GM23248 (cell line): ENCODE results near the gene THSD4. TPM values are rescaled to one million over a fixed set of nuclear protein-coding genes. Genes with fewer than 3 reads are reported as not detected.

Source experiments
- DNase-seq: peaks from one replicate; pipeline ENCODE4 v3.0.0-alpha.2; 2015
- H2AFZ ChIP-seq: fragments of 200-600 bp; sonication (generic); 2 replicates; pipeline ENCODE4 v1.6.1; 2016; ENCODE audit warnings: antibody characterized with exemption
- H3F3A ChIP-seq: fragments of 200-600 bp; sonication (generic); 2 replicates; pipeline ENCODE4 v1.6.1; 2016; ENCODE audit warnings: mild to moderate bottlenecking, antibody characterized with exemption, mixed run types; ENCODE audit not compliant: insufficient read depth
- H3K27ac ChIP-seq: fragments of 200-600 bp; sonication (generic); 2 replicates; pipeline ENCODE4 v1.5.1; 2016; ENCODE audit warnings: mild to moderate bottlenecking
- H3K27me3 ChIP-seq: fragments of 200-600 bp; sonication (generic); replicated peaks from 2 replicates; pipeline ENCODE4 v1.6.1; 2016; ENCODE audit warnings: mild to moderate bottlenecking; ENCODE audit not compliant: insufficient read depth
- H3K36me3 ChIP-seq: fragments of 200-600 bp; sonication (generic); 2 replicates; pipeline ENCODE4 v1.6.1; 2016; ENCODE audit warnings: low read depth, mild to moderate bottlenecking
- H3K4me1 ChIP-seq: fragments of 200-600 bp; sonication (generic); 2 replicates; pipeline ENCODE4 v1.6.1; 2016; ENCODE audit warnings: mild to moderate bottlenecking; ENCODE audit not compliant: insufficient read depth
- H3K4me2 ChIP-seq: fragments of 200-600 bp; sonication (generic); one replicate; pipeline ENCODE4 v1.6.1; 2016; ENCODE audit warnings: mild to moderate bottlenecking; ENCODE audit not compliant: unreplicated experiment
- H3K4me3 ChIP-seq: fragments of 200-600 bp; sonication (generic); 2 replicates; pipeline ENCODE4 v1.5.1; 2016; ENCODE audit warnings: mild to moderate bottlenecking
- H3K79me2 ChIP-seq: fragments of 200-600 bp; sonication (generic); 2 replicates; pipeline ENCODE4 v1.6.1; 2016; ENCODE audit warnings: mild to moderate bottlenecking; ENCODE audit not compliant: insufficient read depth
- H3K9ac ChIP-seq: fragments of 200-600 bp; sonication (generic); 2 replicates; pipeline ENCODE4 v1.6.1; 2016; ENCODE audit warnings: mild to moderate bottlenecking
- H3K9me2 ChIP-seq: fragments of 200-600 bp; sonication (generic); 2 replicates; pipeline ENCODE4 v1.6.1; 2016; ENCODE audit warnings: mixed run types, mild to moderate bottlenecking, moderate library complexity; ENCODE audit not compliant: insufficient read depth
- H3K9me3 ChIP-seq: fragments of 200-600 bp; sonication (generic); one replicate; pipeline ENCODE4 v1.6.1; 2017; ENCODE audit warnings: low read depth
- H4K20me1 ChIP-seq: fragments of 200-600 bp; sonication (generic); 2 replicates; pipeline ENCODE4 v1.6.0; 2016; ENCODE audit not compliant: insufficient read depth
- EZH2 ChIP-seq: fragments of 200-600 bp; sonication (generic); IDR thresholded peaks from 2 replicates; pipeline ENCODE4 v1.6.1; 2018; ENCODE audit warnings: antibody characterized with exemption, mild to moderate bottlenecking; ENCODE audit not compliant: insufficient read depth, poor library complexity, severe bottlenecking
- EZH2phosphoT487 ChIP-seq: fragments of 200-600 bp; sonication (generic); IDR thresholded peaks from 2 replicates; pipeline ENCODE4 v1.6.1; 2018; ENCODE audit warnings: antibody characterized with exemption, moderate library complexity, mild to moderate bottlenecking, low read depth; ENCODE audit not compliant: insufficient read depth
- WGBS, 2 experiments: methylation state at CpG; one replicate each; pipeline ENCODE4 v1.1.6; 2015 to 2017; ENCODE audit warnings: low lambda C conversion rate in 2 of 2, low coverage in 1 of 2; ENCODE audit errors: missing lambda C conversion rate in 2 of 2; 5-methylcytosine and 5-hydroxymethylcytosine counted together
- in situ Hi-C: fragments of 300-500 bp; cut with MboI; formaldehyde crosslinking; loops from 2 replicates; pipeline ENCODE4 v1.15.0; 2020
- polyA plus RNA-seq: library from polyadenylated mRNA; unstranded; fragments of >200 nt; fragmentation: Nextera tagmentation; extraction: Ambion mirVana; gene quantifications from 2 replicates; pipeline ENCODE4 v1.2.1, GENCODE V29; 2016
- total RNA-seq: library from RNA; depleted of rRNA; stranded (reverse); fragments of >200 nt; shearing (Covaris generic); gene quantifications from 2 replicates; pipeline ENCODE4 v1.2.3, GENCODE V29; 2014

THSD4 gene
- total and polyA plus RNA-seq, 2 experiments from 2014 or later = 14.2 to 58.9 TPM

GRCh38 chr15:71752604-71753289 is 637.5 kb downstream of the THSD4 start:
- Histone ChIP-seq H4K20me1 (no peaks in the 10 kb centered on the region), H3K9me3 (no peaks in the 10 kb centered on the region), H3K4me1 (peaks cover 22% of the 10 kb centered on the region), H3F3A (peaks cover 25% of the 10 kb centered on the region), H3K9me2 (no peaks in the 10 kb centered on the region), H3K27ac (peak overlapping the region; percentile 27), H3K4me2 (peak overlapping the region; percentile 31), H3K4me3 (no peak overlapping the region), H3K27me3 (no peaks in the 10 kb centered on the region), H3K79me2 (no peaks in the 10 kb centered on the region), H3K36me3 (no peaks in the 10 kb centered on the region), H3K9ac (no peak overlapping the region), H2AFZ (no peak overlapping the region)
- 59 to 62% methylated on average over 11 of the region's 11 CpGs for WGBS, 2 experiments
- in situ Hi-C loops = no loop called here
- TF ChIP-seq EZH2 (no peak), EZH2phosphoT487 (no peak)
- peak; percentile 93 for DNase-seq

DNA sequence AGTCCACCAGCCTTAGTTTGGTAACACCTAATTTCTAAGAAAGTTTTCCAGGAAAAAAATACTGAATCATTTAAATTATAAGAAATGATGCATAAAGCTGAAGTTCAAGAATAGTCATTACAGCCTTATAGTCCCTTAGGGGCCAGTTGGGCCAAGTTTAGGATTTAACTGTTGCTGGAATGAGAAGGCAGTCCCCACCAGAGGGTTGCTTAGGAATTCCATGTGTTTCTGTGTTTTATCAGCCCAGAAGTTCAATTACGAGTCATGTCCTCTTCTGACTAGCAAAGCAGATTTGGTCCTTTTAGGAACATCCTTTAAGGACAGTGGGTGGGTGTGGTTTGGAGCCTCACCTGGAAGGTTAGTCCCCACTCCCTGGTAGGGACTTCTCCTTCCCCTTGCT is 638.1 kb downstream of the THSD4 start:
- 75 to 94% methylated on average over 1 of the region's 1 CpG for WGBS, 2 experiments
- no peaks in the 10 kb centered on the region for H3K79me2 ChIP-seq
- peaks cover 19% of the 10 kb centered on the region for H3K4me1 ChIP-seq
- H3K36me3 ChIP-seq = no peaks in the 10 kb centered on the region
- peak overlapping the region; percentile 31 for H3K4me2 ChIP-seq
- no peaks in the 10 kb centered on the region for H3K9me3 ChIP-seq
- TF ChIP-seq EZH2 = no peak
- TF ChIP-seq EZH2phosphoT487 = no peak
- in situ Hi-C loops = no loop called here
- H3K9ac ChIP-seq = no peak overlapping the region
- H2AFZ ChIP-seq = no peak overlapping the region
- H3K27me3 ChIP-seq = no peaks in the 10 kb centered on the region
- no peaks in the 10 kb centered on the region for H4K20me1 ChIP-seq
- no peaks in the 10 kb centered on the region for H3K9me2 ChIP-seq
- H3F3A ChIP-seq = peaks cover 23% of the 10 kb centered on the region
- H3K27ac ChIP-seq = peak overlapping the region; percentile 27
- no peak overlapping the region for H3K4me3 ChIP-seq
- peak; percentile 63 for DNase-seq

- Histone ChIP-seq H2AFZ (no peak overlapping the region), H3F3A (peaks cover 23% of the 10 kb centered on the region), H3K9me3 (no peaks in the 10 kb centered on the region), H3K4me1 (peaks cover 19% of the 10 kb centered on the region), H3K9me2 (no peaks in the 10 kb centered on the region), H4K20me1 (no peaks in the 10 kb centered on the region), H3K27ac (no peak overlapping the region), H3K36me3 (no peaks in the 10 kb centered on the region), H3K4me3 (no peak overlapping the region), H3K4me2 (no peak overlapping the region), H3K79me2 (no peaks in the 10 kb centered on the region), H3K9ac (no peak overlapping the region), H3K27me3 (no peaks in the 10 kb centered on the region)
- in situ Hi-C loops = no loop called here
- no peak for DNase-seq
- no peak for TF ChIP-seq EZH2phosphoT487
- TF ChIP-seq EZH2 = no peak
Observed at GRCh38 chr15:71754660-71755059, 639.4 kb downstream of the THSD4 start.

DNA sequence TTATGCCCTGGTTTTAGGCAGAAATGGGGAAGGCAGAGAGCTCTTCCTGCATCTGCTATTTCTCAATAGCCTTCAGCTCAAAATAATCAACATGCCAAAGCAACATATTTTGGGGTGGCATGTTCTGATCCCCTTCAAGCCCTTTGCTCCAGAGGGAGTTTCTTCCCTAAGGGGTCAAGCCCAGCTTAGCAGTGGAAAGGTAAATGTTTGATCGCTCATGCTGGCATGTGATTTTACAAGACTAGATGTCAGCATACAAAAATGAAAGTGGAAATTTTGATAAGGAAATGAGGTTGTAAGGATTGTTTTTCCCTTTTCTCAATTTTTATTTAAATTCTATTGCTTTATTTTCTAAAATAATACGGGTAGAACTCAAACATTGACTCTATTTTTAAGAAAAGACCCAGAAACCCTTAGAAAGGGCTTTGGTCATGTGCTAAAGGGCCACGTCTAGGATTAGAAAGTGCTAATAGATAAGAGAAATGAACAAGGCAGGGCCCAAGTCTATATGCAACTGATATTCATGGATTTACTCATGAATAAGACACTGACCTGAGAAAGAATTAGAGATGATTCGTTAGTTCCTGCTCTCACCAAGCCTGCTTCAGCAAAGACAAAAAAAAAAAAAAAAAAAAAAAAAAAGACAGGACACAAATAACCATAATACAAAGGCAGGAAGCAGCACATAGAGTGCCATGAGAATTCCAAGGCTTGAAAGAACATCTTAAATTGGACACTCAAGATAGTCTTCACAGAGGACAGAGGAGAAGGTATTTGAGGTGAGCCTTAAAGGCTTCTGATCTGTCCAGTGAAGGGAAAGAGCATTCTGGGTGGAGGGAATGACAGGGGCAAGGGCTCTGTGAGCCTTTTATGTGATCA is 640.1 kb downstream of the THSD4 start:
- Histone ChIP-seq H3K79me2 (no peaks in the 10 kb centered on the region), H3K9me3 (no peaks in the 10 kb centered on the region), H3K36me3 (no peaks in the 10 kb centered on the region; the same call in 1 of the 2 replicates), H3F3A (peaks cover 23% of the 10 kb centered on the region), H2AFZ (no peak overlapping the region), H3K4me2 (no peak overlapping the region), H3K4me1 (peaks cover 19% of the 10 kb centered on the region), H3K27me3 (no peaks in the 10 kb centered on the region), H3K4me3 (no peak overlapping the region), H3K27ac (no peak overlapping the region), H3K9me2 (no peaks in the 10 kb centered on the region), H3K9ac (no peak overlapping the region), H4K20me1 (no peaks in the 10 kb centered on the region)
- TF ChIP-seq EZH2phosphoT487 = no peak
- TF ChIP-seq EZH2 = no peak
- no peak for DNase-seq
- in situ Hi-C loops = no loop called here
- 83 to 90% methylated on average over 4 of the region's 4 CpGs for WGBS, 2 experiments
